HepG2 (cell line): ENCODE data around the gene FIBCD1. TPM values are rescaled to one million over a fixed set of nuclear protein-coding genes. Genes with fewer than 3 reads are reported as not detected.
"Not testable (repeated sequence)": the region's sequence is repeated elsewhere in the genome, so short reads cannot be mapped to it uniquely, and the experiment has no call there.

Experiments used
- ATAC-seq: fragments of 200-7000 bp; cut with Tn5 transposase; 3 replicates; pipeline ENCODE4 v1.9.1; 2020; ENCODE audit warnings: mild to moderate bottlenecking, moderate library complexity
- BruUV-seq: library from RNA; stranded (reverse); fragments of 400-500 nt; replicated peaks from 2 replicates; lab custom pipeline; 2021; lab: Mats Ljungman, UMichigan
- CTCF ChIA-PET: fragments of 300-600 bp; formaldehyde crosslinking; extraction: SDS; loops from one replicate; lab custom pipeline; 2021; ENCODE audit warnings: low total read pairs, inconsistent platforms, low intra/inter-chr PET ratio; lab: Yijun Ruan, JAX
- POLR2A ChIA-PET: fragments of 350-600 bp; sonication (Branson Sonifier 250); formaldehyde crosslinking; loops from one replicate; lab custom pipeline; 2020; ENCODE audit warnings: antibody characterized with exemption, inconsistent platforms; lab: Yijun Ruan, JAX
- DNase-seq: peaks from one replicate; pipeline ENCODE4 v3.0.0-alpha.2; 2015; ENCODE audit warnings: low spot score
- FAIRE-seq: peaks from 3 replicates; lab custom pipeline; 2011; peaks lifted over from hg19 to GRCh38; lab: Jason Lieb, UNC
- H2AFZ ChIP-seq: one replicate; pipeline ENCODE4 v1.6.1; 2011; ENCODE audit warnings: low read length, inconsistent platforms
- H3K27ac ChIP-seq: fragments of 300-600 bp; 3 replicates; pipeline ENCODE4 v1.8.0; 2011; ENCODE audit warnings: mixed run types, mild to moderate bottlenecking, mixed read lengths, low read length, inconsistent platforms; ENCODE audit not compliant: insufficient read depth; ENCODE audit errors: extremely low read length
- H3K27me3 ChIP-seq, 2 experiments: fragments of 200-600 bp in 1 of 2; 2 replicates in 1 of 2; 3 replicates in 1 of 2; pipeline versions ENCODE4 v1.6.0 to v1.8.0; 2011; ENCODE audit warnings: low read length in 2 of 2, mild to moderate bottlenecking in 2 of 2, moderate library complexity in 2 of 2, inconsistent platforms in 1 of 2; ENCODE audit not compliant: insufficient read depth in 2 of 2, control insufficient read depth in 1 of 2
- H3K36me3 ChIP-seq, 2 experiments: fragments of 200-600 bp in 1 of 2; replicated peaks in 1 of 2; 2 replicates in 1 of 2; 3 replicates in 1 of 2; pipeline versions ENCODE4 v1.5.1 to v1.8.0; 2011; ENCODE audit warnings: low read length in 2 of 2, inconsistent platforms in 1 of 2; ENCODE audit not compliant: insufficient read depth in 2 of 2, control insufficient read depth in 1 of 2
- H3K4me1 ChIP-seq: 2 replicates; pipeline ENCODE4 v1.5.1; 2012; ENCODE audit warnings: low read length, inconsistent platforms; ENCODE audit not compliant: insufficient read depth
- H3K4me2 ChIP-seq: 2 replicates; pipeline ENCODE4 v1.6.0; 2011; ENCODE audit warnings: low read depth, low read length, inconsistent platforms
- H3K4me3 ChIP-seq, 3 experiments: fragments of 200-600 bp in 1 of 3; sonication (generic), shearing (Covaris generic) in 1 of 3; replicated peaks in 1 of 3; 2 replicates each; pipeline ENCODE4 v1.5.1; 2011 to 2016; ENCODE audit warnings: low read length in 3 of 3, inconsistent platforms in 2 of 3, low read depth in 2 of 3, mild to moderate bottlenecking in 2 of 3, control low read depth in 1 of 3, mixed read lengths in 1 of 3; ENCODE audit not compliant: insufficient read depth in 1 of 3
- H3K79me2 ChIP-seq: one replicate; pipeline ENCODE4 v1.6.1; 2011; ENCODE audit warnings: low read length, inconsistent platforms; ENCODE audit not compliant: insufficient read depth
- H3K9ac ChIP-seq: 2 replicates; pipeline ENCODE4 v1.6.0; 2011; ENCODE audit warnings: mild to moderate bottlenecking, low read depth, low read length, inconsistent platforms; ENCODE audit not compliant: insufficient read depth
- H3K9me3 ChIP-seq: 2 replicates; pipeline ENCODE4 v1.5.1; 2012; ENCODE audit warnings: mild to moderate bottlenecking, low read length
- H4K20me1 ChIP-seq: 2 replicates; pipeline ENCODE4 v1.6.0; 2011; ENCODE audit warnings: inconsistent platforms, mild to moderate bottlenecking, low read length, moderate library complexity; ENCODE audit not compliant: insufficient read depth
- CREB1 ChIP-seq, 2 experiments: fragments of 450-650 bp in 1 of 2; IDR thresholded peaks; 2 replicates each; pipeline ENCODE4 v1.6.1; 2016 to 2017; ENCODE audit warnings: control low read depth in 1 of 2, mild to moderate bottlenecking in 1 of 2, missing compliant biosample characterization in 1 of 2, missing genetic modification characterization in 1 of 2
- KMT2B ChIP-seq: IDR thresholded peaks from 2 replicates; pipeline ENCODE4 v1.6.1; 2016; ENCODE audit warnings: missing genetic modification reagents, missing compliant biosample characterization
- SMAD9 ChIP-seq: sonication (generic); formaldehyde crosslinking; IDR thresholded peaks from 2 replicates; pipeline ENCODE4 v1.5.1; 2020; ENCODE audit warnings: mild to moderate bottlenecking, missing genetic modification reagents
- SOX5 ChIP-seq: IDR thresholded peaks from 2 replicates; pipeline ENCODE4 v1.6.1; 2016; ENCODE audit warnings: borderline replicate concordance
- ZNF432 ChIP-seq: sonication (generic); formaldehyde crosslinking; IDR thresholded peaks from 2 replicates; pipeline ENCODE4 v1.5.0; 2020; ENCODE audit warnings: missing genetic modification reagents, mild to moderate bottlenecking, borderline replicate concordance
- WGBS: methylation state at CpG from one replicate; pipeline ENCODE4 v1.1.6; 2017; ENCODE audit warnings: low lambda C conversion rate; 5-methylcytosine and 5-hydroxymethylcytosine counted together
- in situ Hi-C: cut with HindIII; loops from 2 replicates; pipeline ENCODE4 v1.10.0; 2017; ENCODE audit warnings: low pct_unique_long_range_greater_than_20kb; ENCODE audit not compliant: extremely low pct_ligation_motif_present
- intact Hi-C: fragments of 100-400 bp; cut with micrococcal nuclease; formaldehyde crosslinking; loops from one replicate; pipeline ENCODE4 v1.10.0; 2022; ENCODE audit not compliant: unreplicated experiment
- polyA plus RNA-seq, 8 experiments: library from polyadenylated mRNA; depleted of rRNA in 3 of 8; stranded (reverse) in 7 of 8; unstranded in 1 of 8; fragments of >200 nt; fragmentation: Illumina TruSeq in 4 of 8; extraction: Trizol in 4 of 8; gene quantifications; 2 replicates each; pipeline versions ENCODE4 v1.2.1 to v1.2.3, GENCODE V29; 2011 to 2016; ENCODE audit warnings: low read depth in 4 of 8, missing spikeins in 1 of 8, mixed read lengths in 1 of 8; ENCODE audit not compliant: insufficient read depth in 1 of 8
- total RNA-seq, 5 experiments: library from RNA; depleted of rRNA; stranded (reverse); fragments of >200 nt; fragmentation: Illumina TruSeq; extraction: Trizol; gene quantifications; 2 replicates each; pipeline ENCODE4 v1.2.3, GENCODE V29; 2016; ENCODE audit warnings: low read depth in 1 of 5
- TF ChIP-seq, protein P1 (sequence below): fragments of 450-650 bp; IDR thresholded peaks from 2 replicates; pipeline ENCODE4 v1.6.1; 2016
- TF ChIP-seq, protein P2 (sequence below): sonication (generic); formaldehyde crosslinking; IDR thresholded peaks from 2 replicates; pipeline ENCODE4 v1.5.0; 2020; ENCODE audit warnings: mild to moderate bottlenecking, missing genetic modification reagents
- TF ChIP-seq, protein P3 (sequence below): sonication (generic); formaldehyde crosslinking; IDR thresholded peaks from 2 replicates; pipeline ENCODE4 v1.4.0; 2020; ENCODE audit warnings: missing genetic modification reagents
- TF ChIP-seq, protein P4 (sequence below): sonication (generic); formaldehyde crosslinking; IDR thresholded peaks from 2 replicates; pipeline ENCODE4 v1.5.0; 2020; ENCODE audit warnings: missing genetic modification reagents
- TF ChIP-seq, protein P5 (sequence below): sonication (generic); formaldehyde crosslinking; IDR thresholded peaks from 2 replicates; pipeline ENCODE4 v1.5.0; 2020; ENCODE audit warnings: mild to moderate bottlenecking, low read depth, missing genetic modification reagents, borderline replicate concordance

The FIBCD1 gene
- total and polyA plus RNA-seq, 2 of the 13 experiments (the other 11 are each of a cell fraction or from before 2014, with no cell fraction given): 0.55 to 0.89 TPM

- H3K9ac ChIP-seq; H3K36me3 ChIP-seq; H3K4me2 ChIP-seq; intact Hi-C loops; H3K79me2 ChIP-seq; CTCF ChIA-PET; TF ChIP-seq CREB1 (CRISPR knock-in tag; IDR thresholded peaks at IDR 0.05): not testable (repeated sequence)
- 28% methylated on average over 2 of the region's 2 CpGs for WGBS
- TF ChIP-seq, protein P1, sequence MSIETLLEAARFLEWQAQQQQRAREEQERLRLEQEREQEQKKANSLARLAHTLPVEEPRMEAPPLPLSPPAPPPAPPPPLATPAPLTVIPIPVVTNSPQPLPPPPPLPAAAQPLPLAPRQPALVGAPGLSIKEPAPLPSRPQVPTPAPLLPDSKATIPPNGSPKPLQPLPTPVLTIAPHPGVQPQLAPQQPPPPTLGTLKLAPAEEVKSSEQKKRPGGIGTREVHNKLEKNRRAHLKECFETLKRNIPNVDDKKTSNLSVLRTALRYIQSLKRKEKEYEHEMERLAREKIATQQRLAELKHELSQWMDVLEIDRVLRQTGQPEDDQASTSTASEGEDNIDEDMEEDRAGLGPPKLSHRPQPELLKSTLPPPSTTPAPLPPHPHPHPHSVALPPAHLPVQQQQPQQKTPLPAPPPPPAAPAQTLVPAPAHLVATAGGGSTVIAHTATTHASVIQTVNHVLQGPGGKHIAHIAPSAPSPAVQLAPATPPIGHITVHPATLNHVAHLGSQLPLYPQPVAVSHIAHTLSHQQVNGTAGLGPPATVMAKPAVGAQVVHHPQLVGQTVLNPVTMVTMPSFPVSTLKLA: 0 out of 2 replicates have a peak, but pooled peaks have one; percentile 7
- peak; percentile 94 for TF ChIP-seq CREB1 (IDR thresholded peaks at IDR 0.05)
- TF ChIP-seq, all 625 proteins: peak for 2; not testable (repeated sequence) for 623
- H3K9me3 ChIP-seq, H3K4me1 ChIP-seq, H2AFZ ChIP-seq, H3K27ac ChIP-seq, ATAC-seq, POLR2A ChIA-PET, H4K20me1 ChIP-seq, H3K4me3 ChIP-seq, DNase-seq, BruUV-seq, in situ Hi-C loops, FAIRE-seq: not testable (repeated sequence)
- H3K27me3 ChIP-seq: peaks cover 0 to 23% of the 10 kb centered on the region in 2 experiments; a peak in 2 of 5 replicates
Observed at GRCh38 chr9:130954925-130955324, 15.9 kb upstream of the FIBCD1 start.

DNA sequence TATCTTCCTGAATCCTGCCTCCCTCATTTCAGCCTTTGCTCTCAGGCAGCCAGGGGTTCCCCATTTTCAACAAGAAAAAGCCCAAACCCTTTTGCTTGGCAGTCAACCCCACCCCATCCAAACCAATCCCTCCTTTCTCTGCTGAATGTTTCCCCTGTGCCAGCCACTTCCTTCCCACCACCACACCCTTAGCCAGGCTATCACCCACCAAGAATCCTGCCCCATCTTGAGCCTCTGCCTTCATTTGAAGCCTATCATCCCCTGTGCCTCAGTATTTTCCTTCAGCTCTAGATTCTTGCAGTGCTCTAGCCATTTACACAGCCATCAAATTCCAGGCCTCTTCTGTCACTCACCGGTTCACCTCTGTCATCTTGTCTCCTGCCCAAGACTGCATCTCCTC is 15.3 kb upstream of the FIBCD1 start:
- CTCF ChIA-PET: no interaction called here
- no peak overlapping the region for H3K9ac ChIP-seq
- POLR2A ChIA-PET: no interaction called here
- no peak for DNase-seq
- FAIRE-seq: no peak
- no peak overlapping the region for H2AFZ ChIP-seq
- ATAC-seq: no peak
- 46% methylated on average over 1 of the region's 1 CpG for WGBS
- intact Hi-C loops: no loop called here
- H3K4me3 ChIP-seq: no peak overlapping the region
- in situ Hi-C loops: no loop called here
- H4K20me1 ChIP-seq: no peaks in the 10 kb centered on the region
- H3K27ac ChIP-seq: no peak overlapping the region
- H3K4me2 ChIP-seq: no peak overlapping the region
- BruUV-seq: no TSS peak
- peaks cover 0 to 17% of the 10 kb centered on the region in 2 experiments; a peak in 2 of 5 replicates for H3K27me3 ChIP-seq
- H3K9me3 ChIP-seq: peaks cover 9% of the 10 kb centered on the region
- H3K4me1 ChIP-seq: no peaks in the 10 kb centered on the region
- H3K36me3 ChIP-seq: no peaks in the 10 kb centered on the region
- H3K79me2 ChIP-seq: no peaks in the 10 kb centered on the region
- TF ChIP-seq ZNF432 (CRISPR knock-in tag) (no peak), KMT2B (CRISPR knock-in tag) (no peak), SOX5 (CRISPR knock-in tag) (no peak), SMAD9 (CRISPR knock-in tag) (no peak)
- TF ChIP-seq, protein P2, sequence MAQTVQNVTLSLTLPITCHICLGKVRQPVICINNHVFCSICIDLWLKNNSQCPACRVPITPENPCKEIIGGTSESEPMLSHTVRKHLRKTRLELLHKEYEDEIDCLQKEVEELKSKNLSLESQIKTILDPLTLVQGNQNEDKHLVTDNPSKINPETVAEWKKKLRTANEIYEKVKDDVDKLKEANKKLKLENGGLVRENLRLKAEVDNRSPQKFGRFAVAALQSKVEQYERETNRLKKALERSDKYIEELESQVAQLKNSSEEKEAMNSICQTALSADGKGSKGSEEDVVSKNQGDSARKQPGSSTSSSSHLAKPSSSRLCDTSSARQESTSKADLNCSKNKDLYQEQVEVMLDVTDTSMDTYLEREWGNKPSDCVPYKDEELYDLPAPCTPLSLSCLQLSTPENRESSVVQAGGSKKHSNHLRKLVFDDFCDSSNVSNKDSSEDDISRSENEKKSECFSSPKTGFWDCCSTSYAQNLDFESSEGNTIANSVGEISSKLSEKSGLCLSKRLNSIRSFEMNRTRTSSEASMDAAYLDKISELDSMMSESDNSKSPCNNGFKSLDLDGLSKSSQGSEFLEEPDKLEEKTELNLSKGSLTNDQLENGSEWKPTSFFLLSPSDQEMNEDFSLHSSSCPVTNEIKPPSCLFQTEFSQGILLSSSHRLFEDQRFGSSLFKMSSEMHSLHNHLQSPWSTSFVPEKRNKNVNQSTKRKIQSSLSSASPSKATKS (CRISPR knock-in tag): no peak
- TF ChIP-seq, protein P3, sequence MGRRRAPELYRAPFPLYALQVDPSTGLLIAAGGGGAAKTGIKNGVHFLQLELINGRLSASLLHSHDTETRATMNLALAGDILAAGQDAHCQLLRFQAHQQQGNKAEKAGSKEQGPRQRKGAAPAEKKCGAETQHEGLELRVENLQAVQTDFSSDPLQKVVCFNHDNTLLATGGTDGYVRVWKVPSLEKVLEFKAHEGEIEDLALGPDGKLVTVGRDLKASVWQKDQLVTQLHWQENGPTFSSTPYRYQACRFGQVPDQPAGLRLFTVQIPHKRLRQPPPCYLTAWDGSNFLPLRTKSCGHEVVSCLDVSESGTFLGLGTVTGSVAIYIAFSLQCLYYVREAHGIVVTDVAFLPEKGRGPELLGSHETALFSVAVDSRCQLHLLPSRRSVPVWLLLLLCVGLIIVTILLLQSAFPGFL (CRISPR knock-in tag): no peak
- TF ChIP-seq, protein P4, sequence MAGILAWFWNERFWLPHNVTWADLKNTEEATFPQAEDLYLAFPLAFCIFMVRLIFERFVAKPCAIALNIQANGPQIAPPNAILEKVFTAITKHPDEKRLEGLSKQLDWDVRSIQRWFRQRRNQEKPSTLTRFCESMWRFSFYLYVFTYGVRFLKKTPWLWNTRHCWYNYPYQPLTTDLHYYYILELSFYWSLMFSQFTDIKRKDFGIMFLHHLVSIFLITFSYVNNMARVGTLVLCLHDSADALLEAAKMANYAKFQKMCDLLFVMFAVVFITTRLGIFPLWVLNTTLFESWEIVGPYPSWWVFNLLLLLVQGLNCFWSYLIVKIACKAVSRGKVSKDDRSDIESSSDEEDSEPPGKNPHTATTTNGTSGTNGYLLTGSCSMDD (CRISPR knock-in tag): no peak
- TF ChIP-seq, protein P5, sequence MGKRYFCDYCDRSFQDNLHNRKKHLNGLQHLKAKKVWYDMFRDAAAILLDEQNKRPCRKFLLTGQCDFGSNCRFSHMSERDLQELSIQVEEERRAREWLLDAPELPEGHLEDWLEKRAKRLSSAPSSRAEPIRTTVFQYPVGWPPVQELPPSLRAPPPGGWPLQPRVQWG (CRISPR knock-in tag): no peak
